Measurements from ENCODE around the gene IL1B.

- TF ChIP-seq YY1 (IDR thresholded peaks at IDR 0.05; ENCODE audit: insufficient read depth, insufficient read length) (no peak), ZNF274 (IDR thresholded peaks at IDR 0.05; ENCODE audit: low read depth, low read length) (no peak), SUZ12 (IDR thresholded peaks at IDR 0.05; ENCODE audit: extremely low read depth, insufficient read depth, insufficient read length) (no peak)
Measured at GRCh38 chr2:112869258-112869842, 32.8 kb upstream of the IL1B start.
